Measurements from ENCODE around the gene CNOT10. TPM values are rescaled to one million over a fixed set of nuclear protein-coding genes. Genes with fewer than 3 reads are reported as not detected.
"Not testable (repeated sequence)": the region's sequence is repeated elsewhere in the genome, so short reads cannot be mapped to it uniquely, and the experiment has no call there.

CNOT10 gene
- total RNA-seq, 4 donors from 2014 or later, result 12.7 to 24.2 (median 19.7) TPM

- Histone ChIP-seq H3K9me3 (no peaks in the 10 kb centered on the region), H3K27me3 (peaks cover 0 to 37% (median 0%) of the 10 kb centered on the region in 4 donors), H3K27ac (no peak overlapping the region), H3K36me3 (no peaks in the 10 kb centered on the region), H3K4me1 (no peaks in the 10 kb centered on the region), H3K4me3 (no peak overlapping the region)
- TF ChIP-seq, protein P1, sequence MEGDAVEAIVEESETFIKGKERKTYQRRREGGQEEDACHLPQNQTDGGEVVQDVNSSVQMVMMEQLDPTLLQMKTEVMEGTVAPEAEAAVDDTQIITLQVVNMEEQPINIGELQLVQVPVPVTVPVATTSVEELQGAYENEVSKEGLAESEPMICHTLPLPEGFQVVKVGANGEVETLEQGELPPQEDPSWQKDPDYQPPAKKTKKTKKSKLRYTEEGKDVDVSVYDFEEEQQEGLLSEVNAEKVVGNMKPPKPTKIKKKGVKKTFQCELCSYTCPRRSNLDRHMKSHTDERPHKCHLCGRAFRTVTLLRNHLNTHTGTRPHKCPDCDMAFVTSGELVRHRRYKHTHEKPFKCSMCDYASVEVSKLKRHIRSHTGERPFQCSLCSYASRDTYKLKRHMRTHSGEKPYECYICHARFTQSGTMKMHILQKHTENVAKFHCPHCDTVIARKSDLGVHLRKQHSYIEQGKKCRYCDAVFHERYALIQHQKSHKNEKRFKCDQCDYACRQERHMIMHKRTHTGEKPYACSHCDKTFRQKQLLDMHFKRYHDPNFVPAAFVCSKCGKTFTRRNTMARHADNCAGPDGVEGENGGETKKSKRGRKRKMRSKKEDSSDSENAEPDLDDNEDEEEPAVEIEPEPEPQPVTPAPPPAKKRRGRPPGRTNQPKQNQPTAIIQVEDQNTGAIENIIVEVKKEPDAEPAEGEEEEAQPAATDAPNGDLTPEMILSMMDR (IDR thresholded peaks at IDR 0.05), result no peak
- no peak for TF ChIP-seq POLR2A (IDR thresholded peaks at IDR 0.05)
- no peak for DNase-seq
- intact Hi-C loops (cut with DNase I), result no loop called here
These were observed 22.3 kb upstream of the CNOT10 start for GRCh38 chr3:32662647-32663046.

GRCh38 chr3:32664630-32665075 lies 20.3 kb upstream of the CNOT10 start:
- H3K4me1 ChIP-seq, H3K4me3 ChIP-seq, DNase-seq, H3K9me3 ChIP-seq, H3K36me3 ChIP-seq, H3K27ac ChIP-seq: not testable (repeated sequence)
- peaks cover 0 to 36% (median 0%) of the 10 kb centered on the region in 4 donors for H3K27me3 ChIP-seq
- TF ChIP-seq, protein P1 (IDR thresholded peaks at IDR 0.05), result peak; percentile 29 to 71 (median 50)
- intact Hi-C loops (cut with DNase I), result loop anchor here (5.0 kb wide), 1 partner anchor 152 kb away; no protein-coding TSS in a partner anchor
- 42 to 44% methylated on average over 5 of the region's 5 CpGs for WGBS, 2 donors

GRCh38 chr3:32667072-32667582 lies 17.9 kb upstream of the CNOT10 start:
- H3K4me3 ChIP-seq, result no peak overlapping the region
- no peaks in the 10 kb centered on the region for H3K9me3 ChIP-seq
- no peak for DNase-seq
- WGBS, 2 donors, result 68 to 89% methylated on average over 3 of the region's 3 CpGs
- no peak overlapping the region for H3K27ac ChIP-seq
- H3K36me3 ChIP-seq, result no peaks in the 10 kb centered on the region
- no peak for TF ChIP-seq POLR2A (IDR thresholded peaks at IDR 0.05)
- TF ChIP-seq, protein P1 (IDR thresholded peaks at IDR 0.05), result no peak
- H3K4me1 ChIP-seq, result no peaks in the 10 kb centered on the region
- intact Hi-C loops (cut with DNase I), result loop anchor here (5.0 kb wide), 1 partner anchor 155 kb away; no protein-coding TSS in a partner anchor
- H3K27me3 ChIP-seq, result peaks cover 0 to 27% (median 0%) of the 10 kb centered on the region in 4 donors

GRCh38 chr3:32669226-32669625 lies 15.8 kb upstream of the CNOT10 start:
- H3K4me3 ChIP-seq, H3K9me3 ChIP-seq, H3K27ac ChIP-seq, H3K36me3 ChIP-seq, H3K4me1 ChIP-seq, DNase-seq: not testable (repeated sequence)
- H3K27me3 ChIP-seq, result peaks cover 0 to 27% (median 0%) of the 10 kb centered on the region in 4 donors
- WGBS, 2 donors, result 87 to 90% methylated on average over 6 of the region's 6 CpGs
- intact Hi-C loops (cut with DNase I), result loop anchor here (5.0 kb wide), 1 partner anchor 157 kb away; no protein-coding TSS in a partner anchor

GRCh38 chr3:32673730-32674129 lies 11.3 kb upstream of the CNOT10 start:
- H3K4me3 ChIP-seq; H3K27ac ChIP-seq; intact Hi-C loops (cut with DNase I); H3K4me1 ChIP-seq; H3K9me3 ChIP-seq; H3K36me3 ChIP-seq; DNase-seq; H3K27me3 ChIP-seq: not testable (repeated sequence)
- WGBS, 2 donors, result 88 to 93% methylated on average over 2 to 3 of the region's 3 CpGs

- intact Hi-C loops (cut with DNase I), result no loop called here
- WGBS, 2 donors, result 75 to 87% methylated on average over 2 of the region's 2 CpGs
- no peak for TF ChIP-seq POLR2A (IDR thresholded peaks at IDR 0.05)
- TF ChIP-seq, protein P1 (IDR thresholded peaks at IDR 0.05), result no peak
These were observed 9.8 kb upstream of the CNOT10 start for GRCh38 chr3:32675164-32675563.

More at GRCh38 chr3:32675164-32675563, 9.8 kb upstream of the CNOT10 start:
- Histone ChIP-seq H3K4me3 (no peak overlapping the region), H3K27me3 (no peaks in the 10 kb centered on the region), H3K9me3 (no peaks in the 10 kb centered on the region), H3K27ac (no peak overlapping the region), H3K36me3 (no peaks in the 10 kb centered on the region), H3K4me1 (no peaks in the 10 kb centered on the region)
- no peak for DNase-seq

Data from esophagus squamous epithelium (tissue), 5 donors.